Smooth muscle cell (in vitro differentiated cells): ENCODE data around the gene STAMBPL1. TPM values are rescaled to one million over a fixed set of nuclear protein-coding genes. Genes with fewer than 3 reads are reported as not detected.

Experiments
- DNase-seq: peaks from one replicate; lab custom pipeline; 2025; ENCODE audit not compliant: unreplicated experiment; lab: John Stamatoyannopoulos, UW
- H2AFZ ChIP-seq: fragments of 200-600 bp; sonication (generic); 2 replicates; pipeline ENCODE4 v1.6.0; 2016; ENCODE audit warnings: antibody characterized with exemption, low read depth, mild to moderate bottlenecking
- H3F3A ChIP-seq: fragments of 200-600 bp; sonication (generic); 2 replicates; pipeline ENCODE4 v1.6.0; 2017; ENCODE audit warnings: antibody characterized with exemption, low read depth
- H3K27ac ChIP-seq: fragments of 200-600 bp; sonication (generic); 2 replicates; pipeline ENCODE4 v1.5.1; 2016; ENCODE audit warnings: low read depth, mild to moderate bottlenecking
- H3K27me3 ChIP-seq: fragments of 200-600 bp; sonication (generic); 2 replicates; pipeline ENCODE4 v1.6.1; 2016; ENCODE audit warnings: low read depth, mild to moderate bottlenecking
- H3K36me3 ChIP-seq: fragments of 200-600 bp; sonication (generic); 2 replicates; pipeline ENCODE4 v1.5.1; 2016; ENCODE audit warnings: low read depth
- H3K4me1 ChIP-seq: fragments of 200-600 bp; sonication (generic); 2 replicates; pipeline ENCODE4 v1.5.1; 2016; ENCODE audit warnings: low read depth
- H3K4me2 ChIP-seq: fragments of 200-600 bp; sonication (generic); 2 replicates; pipeline ENCODE4 v1.6.0; 2016; ENCODE audit warnings: mild to moderate bottlenecking
- H3K4me3 ChIP-seq: fragments of 200-600 bp; sonication (generic); 2 replicates; pipeline ENCODE4 v1.5.1; 2016; ENCODE audit warnings: mild to moderate bottlenecking
- H3K79me2 ChIP-seq: fragments of 200-600 bp; sonication (generic); 2 replicates; pipeline ENCODE4 v1.6.0; 2016; ENCODE audit warnings: low read depth, mild to moderate bottlenecking
- H3K9ac ChIP-seq: fragments of 200-600 bp; sonication (generic); 2 replicates; pipeline ENCODE4 v1.6.0; 2016; ENCODE audit warnings: low read depth
- H3K9me3 ChIP-seq: fragments of 200-600 bp; sonication (generic); replicated peaks from 2 replicates; pipeline ENCODE4 v1.5.1; 2016; ENCODE audit warnings: low read depth
- H4K20me1 ChIP-seq: fragments of 200-600 bp; sonication (generic); 2 replicates; pipeline ENCODE4 v1.6.0; 2016; ENCODE audit warnings: low read depth
- CTCF ChIP-seq: fragments of 200-600 bp; sonication (generic); IDR thresholded peaks from 2 replicates; pipeline ENCODE4 v1.5.1; 2017; ENCODE audit warnings: borderline replicate concordance, mild to moderate bottlenecking, antibody characterized with exemption; ENCODE audit not compliant: insufficient read depth, poor library complexity, severe bottlenecking
- WGBS: methylation state at CpG from one replicate; pipeline ENCODE4 v1.1.7; 2016; ENCODE audit warnings: low lambda C conversion rate; 5-methylcytosine and 5-hydroxymethylcytosine counted together
- polyA plus RNA-seq: library from polyadenylated mRNA; unstranded; fragments of >200 nt; fragmentation: Nextera tagmentation; extraction: Ambion mirVana; gene quantifications from 2 replicates; pipeline ENCODE4 v1.2.1, GENCODE V29; 2016
- total RNA-seq: library from RNA; depleted of rRNA; stranded (reverse); fragments of >200 nt; gene quantifications from 2 replicates; pipeline ENCODE4 v1.2.3, GENCODE V29; 2014

Gene STAMBPL1
- total and polyA plus RNA-seq, 2 experiments from 2014 or later: 0.49 to 1.2 TPM

GRCh38 chr10:88840881-88841280 lies 39.2 kb upstream of the STAMBPL1 start:
- whole genome bisulfite sequencing: 92% methylated on average over 5 of the region's 5 CpGs
- Histone ChIP-seq H3K27ac (no peak overlapping the region), H3K79me2 (no peaks in the 10 kb centered on the region)

GRCh38 chr10:88841316-88842111 lies 38.5 kb upstream of the STAMBPL1 start:
- Histone ChIP-seq H3K79me2 (no peaks in the 10 kb centered on the region), H4K20me1 (no peaks in the 10 kb centered on the region), H3K9me3 (no peaks in the 10 kb centered on the region), H3K9ac (no peak overlapping the region), H3K36me3 (no peaks in the 10 kb centered on the region), H2AFZ (no peak overlapping the region), H3K4me3 (no peak overlapping the region), H3F3A (no peaks in the 10 kb centered on the region), H3K27me3 (peaks cover 49% of the 10 kb centered on the region), H3K4me1 (no peaks in the 10 kb centered on the region), H3K4me2 (no peak overlapping the region), H3K27ac (no peak overlapping the region)
- 83% methylated on average over 6 of the region's 6 CpGs for WGBS
- no peak for TF ChIP-seq CTCF
- DNase-seq: no peak

More at GRCh38 chr10:88840881-88841280, 39.2 kb upstream of the STAMBPL1 start:
- H3F3A ChIP-seq: no peaks in the 10 kb centered on the region
- no peak overlapping the region for H2AFZ ChIP-seq
- no peaks in the 10 kb centered on the region for H3K4me1 ChIP-seq
- no peaks in the 10 kb centered on the region for H4K20me1 ChIP-seq
- H3K36me3 ChIP-seq: no peaks in the 10 kb centered on the region
- TF ChIP-seq CTCF: no peak
- no peak overlapping the region for H3K4me3 ChIP-seq
- H3K27me3 ChIP-seq: peaks cover 49% of the 10 kb centered on the region
- no peak overlapping the region for H3K9ac ChIP-seq
- DNase-seq: no peak
- H3K9me3 ChIP-seq: no peaks in the 10 kb centered on the region
- no peak overlapping the region for H3K4me2 ChIP-seq

GRCh38 chr10:88843171-88843570 lies 36.9 kb upstream of the STAMBPL1 start:
- Histone ChIP-seq H3K4me1 (no peaks in the 10 kb centered on the region), H3F3A (no peaks in the 10 kb centered on the region), H3K27ac (no peak overlapping the region), H3K79me2 (no peaks in the 10 kb centered on the region), H3K4me3 (no peak overlapping the region), H3K9me3 (no peaks in the 10 kb centered on the region), H3K9ac (no peak overlapping the region), H3K36me3 (no peaks in the 10 kb centered on the region), H2AFZ (no peak overlapping the region), H4K20me1 (no peaks in the 10 kb centered on the region), H3K4me2 (no peak overlapping the region), H3K27me3 (peaks cover 49% of the 10 kb centered on the region)
- DNase-seq: no peak
- WGBS: 93% methylated on average over 4 of the region's 4 CpGs
- no peak for TF ChIP-seq CTCF

GRCh38 chr10:88848499-88848898 lies 31.5 kb upstream of the STAMBPL1 start:
- H3K27ac ChIP-seq: no peak overlapping the region
- no peak for DNase-seq
- WGBS: 55% methylated on average over 1 of the region's 1 CpG
- no peaks in the 10 kb centered on the region for H3K36me3 ChIP-seq
- H3F3A ChIP-seq: no peaks in the 10 kb centered on the region
- H3K27me3 ChIP-seq: peaks cover 21% of the 10 kb centered on the region
- H3K4me2 ChIP-seq: no peak overlapping the region
- H3K4me3 ChIP-seq: no peak overlapping the region
- H4K20me1 ChIP-seq: no peaks in the 10 kb centered on the region
- no peaks in the 10 kb centered on the region for H3K9me3 ChIP-seq
- no peaks in the 10 kb centered on the region for H3K4me1 ChIP-seq
- H3K79me2 ChIP-seq: no peaks in the 10 kb centered on the region
- no peak for TF ChIP-seq CTCF
- H3K9ac ChIP-seq: no peak overlapping the region
- no peak overlapping the region for H2AFZ ChIP-seq
